ENCODE results near the gene GOLGA8Q.
"Not testable (repeated sequence)": the region's sequence is repeated elsewhere in the genome, so short reads cannot be mapped to it uniquely, and the experiment has no call there.

GOLGA8Q gene

GRCh38 chr15:30580716-30581115 is 28.9 kb downstream of the GOLGA8Q start:
- H3K27me3 ChIP-seq (ENCODE audit: control insufficient read depth, insufficient read depth, low read length); H3K36me3 ChIP-seq (ENCODE audit: control insufficient read depth, low read depth, low read length); H3K4me1 ChIP-seq (ENCODE audit: control insufficient read depth, low read depth, low read length); H3K9me3 ChIP-seq (ENCODE audit: control insufficient read depth, low read depth, low read length); H3K27ac ChIP-seq (ENCODE audit: low read length); H3K9ac ChIP-seq (ENCODE audit: low read length); H3K4me3 ChIP-seq (ENCODE audit: low read length): not testable (repeated sequence)

GRCh38 chr15:30598953-30599352 is 47.1 kb downstream of the GOLGA8Q start:
- not testable (repeated sequence) for H3K9me3 ChIP-seq (ENCODE audit: control insufficient read depth, low read depth, low read length); H3K27ac ChIP-seq (ENCODE audit: low read length); H3K27me3 ChIP-seq (ENCODE audit: control insufficient read depth, insufficient read depth, low read length); H3K4me3 ChIP-seq (ENCODE audit: low read length); H3K9ac ChIP-seq (ENCODE audit: low read length); H3K36me3 ChIP-seq (ENCODE audit: control insufficient read depth, low read depth, low read length); H3K4me1 ChIP-seq (ENCODE audit: control insufficient read depth, low read depth, low read length)

- H3K4me1 ChIP-seq (ENCODE audit: control insufficient read depth, low read depth, low read length); H3K27me3 ChIP-seq (ENCODE audit: control insufficient read depth, insufficient read depth, low read length); H3K9ac ChIP-seq (ENCODE audit: low read length); H3K36me3 ChIP-seq (ENCODE audit: control insufficient read depth, low read depth, low read length); H3K27ac ChIP-seq (ENCODE audit: low read length); H3K4me3 ChIP-seq (ENCODE audit: low read length); H3K9me3 ChIP-seq (ENCODE audit: control insufficient read depth, low read depth, low read length): not testable (repeated sequence)
Measured at GRCh38 chr15:30603796-30604195, 51.9 kb downstream of the GOLGA8Q start, which contains the start of gene GOLGA8H. GOLGA8H (plus strand) TSS chr15:30604028; CDS start chr15:30604126, 98 bp downstream.
